GM20431 (cell line): Measurements from ENCODE around the gene ARNT2.

Experiments used
- in situ Hi-C: fragments of 300-500 bp; cut with MseI, MboI; formaldehyde crosslinking; loops from one replicate; pipeline ENCODE4 v1.15.0; 2020; ENCODE audit warnings: low sequenced_read_pairs; ENCODE audit not compliant: unreplicated experiment

The ARNT2 gene

DNA sequence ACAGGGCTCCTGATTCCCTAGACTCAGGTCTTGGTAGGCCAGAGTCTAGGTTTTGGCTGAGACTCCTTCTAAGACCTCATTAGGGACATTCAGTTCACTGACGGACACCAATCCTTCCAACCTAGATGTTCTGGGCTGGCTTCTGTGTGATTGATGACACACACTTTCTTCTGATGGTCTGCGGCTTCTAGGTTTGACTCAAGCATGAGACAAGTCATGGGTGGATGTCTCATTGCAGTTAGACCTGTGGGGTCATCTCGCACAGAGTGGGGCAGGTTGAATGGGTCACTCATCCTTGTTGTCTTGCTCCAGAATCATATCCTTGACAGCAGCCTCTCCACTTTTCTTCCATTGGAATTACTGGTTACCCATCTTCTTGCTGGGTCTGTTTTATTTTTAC, 35.8 kb downstream of the ARNT2 start:
- in situ Hi-C loops: no loop called here

DNA sequence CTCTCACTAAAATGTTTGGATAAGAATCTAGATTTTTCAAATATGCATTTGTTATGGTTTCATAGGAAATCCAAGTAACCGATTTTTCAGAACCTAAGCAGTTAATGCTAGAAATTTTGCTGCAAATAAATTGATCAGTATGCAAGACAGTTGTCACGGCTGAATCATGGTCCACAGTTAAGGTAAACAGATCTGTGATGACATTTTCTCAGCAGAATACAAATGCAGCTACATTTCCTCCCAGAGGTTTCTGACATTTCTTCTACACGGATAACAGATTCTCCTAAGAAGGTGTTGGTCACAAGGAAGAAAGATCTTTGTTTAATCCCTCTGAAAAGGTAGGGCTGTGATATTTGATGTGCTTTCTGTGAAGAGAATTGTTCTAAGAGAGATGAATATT, 36.9 kb downstream of the ARNT2 start:
- in situ Hi-C loops: no loop called here

DNA sequence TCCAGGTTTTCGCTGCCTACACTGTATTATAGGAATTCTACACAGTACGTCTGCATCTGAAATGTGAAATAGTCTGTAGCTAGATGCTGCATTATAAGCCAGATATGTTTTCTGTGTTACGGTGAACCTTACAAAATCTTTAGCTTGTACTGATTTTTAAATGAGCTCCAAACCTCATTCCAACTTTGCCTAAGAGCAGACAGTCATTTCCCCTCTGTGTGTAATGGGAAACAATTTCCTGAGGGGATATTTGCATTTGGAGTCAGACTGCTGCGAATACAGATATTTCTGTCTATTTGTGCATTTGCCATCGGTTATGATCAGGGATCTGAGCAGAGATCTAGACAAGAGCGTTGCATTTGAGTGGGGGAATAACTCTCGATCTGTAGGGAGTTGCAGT, 37.5 kb downstream of the ARNT2 start:
- in situ Hi-C loops: no loop called here

DNA sequence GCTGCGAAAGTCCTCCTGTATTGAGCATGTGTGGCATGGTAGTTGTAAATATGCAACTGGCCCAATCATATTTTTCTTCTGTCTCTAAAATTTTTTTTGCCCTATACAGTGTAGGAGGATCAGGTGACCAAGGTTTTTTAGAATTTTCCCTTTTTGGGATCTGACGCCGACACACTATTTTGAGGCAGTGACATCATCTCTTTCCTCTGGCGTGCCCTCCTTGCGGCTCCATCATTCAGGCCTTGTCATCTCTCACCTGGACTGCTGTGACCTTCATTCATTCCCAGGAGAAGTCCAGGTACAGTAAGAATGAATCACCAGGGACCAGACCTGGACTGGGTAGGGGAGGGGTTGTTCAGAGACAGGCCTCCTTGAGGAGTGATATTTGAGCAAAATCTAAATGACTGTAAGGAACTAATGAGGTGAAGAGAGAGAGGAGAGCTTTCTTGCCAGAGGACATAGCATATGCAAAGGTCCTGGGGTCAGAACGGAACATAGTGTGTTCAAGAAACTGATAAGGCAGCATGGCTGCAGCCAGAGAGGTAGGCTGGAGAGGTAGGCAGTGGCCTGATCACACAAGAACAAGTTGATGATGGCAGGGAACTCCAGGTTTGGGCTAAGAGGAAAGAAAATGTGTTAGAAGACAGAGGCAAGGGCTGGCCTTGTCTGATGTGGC, 38.7 kb downstream of the ARNT2 start:
- in situ Hi-C loops: no loop called here

DNA sequence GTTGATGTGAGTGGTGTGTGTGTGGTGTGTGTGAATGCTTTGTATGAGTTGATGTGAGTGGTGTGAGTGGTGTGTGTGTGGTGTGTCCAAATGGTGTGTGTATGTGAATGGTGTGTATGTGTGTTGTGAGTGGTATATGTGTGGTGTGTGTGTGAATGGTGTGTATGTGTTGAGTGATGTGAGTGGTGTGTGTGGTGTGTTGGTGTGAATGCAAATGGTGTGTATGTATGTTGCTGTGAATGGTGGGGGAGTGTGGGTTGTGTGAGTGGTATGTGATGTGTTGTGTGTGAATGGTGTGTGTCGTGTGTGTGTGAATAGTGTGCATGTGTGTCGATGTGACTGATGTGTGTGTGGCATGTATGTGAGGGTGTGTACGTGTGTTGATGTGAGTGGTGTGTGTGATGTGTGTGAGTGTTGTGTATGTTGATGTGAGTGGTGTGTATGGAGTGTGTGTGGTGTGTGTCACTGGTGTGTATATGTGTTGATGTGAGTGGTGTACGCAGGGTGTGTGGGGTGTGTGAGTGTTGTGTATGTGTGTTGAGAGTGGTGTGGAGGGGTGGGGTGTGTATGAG, 40.6 kb downstream of the ARNT2 start:
- in situ Hi-C loops: no loop called here

DNA sequence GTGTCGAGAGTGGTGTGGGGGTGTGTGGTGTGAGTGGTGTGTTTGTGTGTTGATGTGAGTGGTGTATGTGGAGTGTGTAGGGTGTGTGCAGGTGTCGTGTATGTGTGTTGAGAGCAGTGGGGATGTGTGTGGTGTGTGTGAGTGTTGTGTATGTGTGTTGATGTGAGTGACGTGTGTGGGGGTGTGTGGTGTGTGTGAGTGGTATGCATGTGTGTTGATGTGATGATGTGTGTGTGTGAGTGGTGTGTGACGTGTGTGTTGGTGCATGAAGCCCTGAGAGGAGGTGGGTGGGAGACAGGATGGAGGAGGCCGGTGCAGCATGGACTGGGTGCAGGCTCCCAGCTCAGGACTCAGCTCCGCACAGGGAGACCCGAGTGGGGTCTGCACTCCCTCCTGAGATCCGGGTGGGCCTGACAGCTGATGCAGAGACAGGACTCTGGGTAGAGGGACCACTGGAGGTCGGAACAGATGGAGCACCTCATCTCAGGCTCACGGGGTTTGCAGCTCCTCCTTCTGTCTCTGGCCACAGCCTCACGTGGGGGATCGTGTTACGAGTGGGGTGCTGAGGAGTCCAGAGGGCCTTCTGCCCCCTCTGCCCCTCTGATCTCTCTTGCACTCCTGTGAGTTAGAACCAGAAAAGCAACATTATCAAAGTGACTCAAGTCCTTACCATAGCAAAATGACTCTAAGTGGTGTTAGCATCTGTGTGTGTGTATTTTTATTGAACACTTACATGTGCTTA, 41.3 kb downstream of the ARNT2 start:
- in situ Hi-C loops: no loop called here

DNA sequence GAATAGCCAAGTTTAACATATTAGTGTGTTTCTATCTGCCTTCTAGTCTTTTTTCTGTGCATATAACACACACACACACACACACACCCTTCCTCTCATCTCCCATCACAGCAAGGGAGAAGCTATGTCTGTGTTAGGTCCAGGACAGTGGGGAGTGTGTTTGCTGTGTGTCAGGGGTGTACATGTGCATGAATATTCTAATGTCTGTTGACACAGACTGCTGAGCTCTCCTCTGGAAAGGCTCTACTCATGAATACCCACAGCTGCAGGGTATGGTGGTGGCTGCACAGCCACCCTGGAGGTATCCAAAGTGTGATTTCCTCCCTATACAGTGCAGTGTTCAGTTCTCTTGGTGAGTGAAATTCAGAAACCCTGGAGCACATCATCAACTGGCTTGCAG, 42.9 kb downstream of the ARNT2 start:
- in situ Hi-C loops: no loop called here

DNA sequence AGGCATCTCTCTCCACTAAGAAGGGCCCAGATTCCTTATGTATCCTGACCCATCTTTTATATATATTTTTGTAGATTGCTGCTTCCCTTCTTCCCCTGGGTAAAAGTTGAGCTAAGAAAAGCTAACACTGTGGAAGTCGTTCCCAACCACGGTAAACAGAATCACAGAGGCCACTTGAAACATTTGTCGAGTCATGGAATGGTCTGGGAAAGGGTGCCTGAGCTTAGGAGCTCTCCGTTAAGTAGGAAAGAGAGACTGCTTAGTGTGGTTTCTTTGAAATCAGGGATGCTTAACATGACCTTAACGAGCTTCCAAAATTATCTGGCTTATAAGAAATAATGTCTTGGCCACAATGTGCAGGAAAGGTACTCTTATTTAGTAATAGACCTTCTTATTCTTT, 45.6 kb downstream of the ARNT2 start:
- in situ Hi-C loops: loop anchor here (10.0 to 25.0 kb wide), 2 partner anchors 325 to 512 kb away; partner anchors contain the start of gene CEMIP

DNA sequence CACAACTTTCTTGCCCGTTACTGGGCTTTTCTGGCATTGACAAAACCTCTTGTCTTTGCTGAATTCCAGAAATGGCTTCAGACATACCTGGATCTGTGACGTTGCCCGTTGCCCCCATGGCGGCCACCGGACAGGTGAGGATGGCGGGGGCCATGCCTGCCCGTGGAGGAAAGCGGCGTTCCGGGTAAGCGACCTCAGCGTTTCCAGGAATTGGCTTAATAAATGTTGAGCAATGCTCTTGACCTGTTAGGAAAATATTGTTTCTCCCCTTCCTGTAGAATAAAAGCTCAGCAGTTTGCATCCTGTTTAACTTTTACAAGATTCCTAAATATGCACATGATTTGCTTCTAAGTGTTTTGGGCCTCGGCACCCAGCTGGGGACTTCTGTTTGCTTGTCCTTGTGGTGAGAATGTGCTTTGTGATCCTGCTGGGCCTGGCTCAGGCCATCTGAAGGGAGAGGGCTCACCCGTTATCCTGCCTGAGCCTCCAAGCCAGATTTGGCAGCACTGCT, 46.7 kb downstream of the ARNT2 start:
- in situ Hi-C loops: loop anchor here (10.0 to 25.0 kb wide), 2 partner anchors 324 to 511 kb away; partner anchors contain the start of gene CEMIP

DNA sequence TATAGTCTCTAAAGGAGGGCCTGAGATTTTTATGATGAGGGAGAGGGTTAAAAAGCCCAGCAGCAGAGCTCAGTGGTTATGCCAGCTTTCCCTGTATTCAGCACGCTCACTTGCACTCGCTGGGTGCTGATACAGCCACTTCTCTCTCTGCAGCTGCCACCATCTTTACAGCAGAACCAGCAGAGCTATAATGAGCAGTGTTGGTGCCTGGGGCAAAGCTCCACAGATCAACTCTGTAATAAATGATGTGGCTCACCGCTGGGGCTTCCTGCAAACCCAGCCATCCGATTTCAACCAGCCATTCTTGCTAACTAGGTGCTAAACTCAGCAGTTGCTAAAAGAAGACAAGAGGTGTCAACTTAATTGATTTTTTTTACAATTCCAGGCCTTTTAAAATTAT, 48.0 kb downstream of the ARNT2 start:
- in situ Hi-C loops: loop anchor here (10.0 to 25.0 kb wide), 2 partner anchors 323 to 510 kb away; partner anchors contain the start of gene CEMIP

DNA sequence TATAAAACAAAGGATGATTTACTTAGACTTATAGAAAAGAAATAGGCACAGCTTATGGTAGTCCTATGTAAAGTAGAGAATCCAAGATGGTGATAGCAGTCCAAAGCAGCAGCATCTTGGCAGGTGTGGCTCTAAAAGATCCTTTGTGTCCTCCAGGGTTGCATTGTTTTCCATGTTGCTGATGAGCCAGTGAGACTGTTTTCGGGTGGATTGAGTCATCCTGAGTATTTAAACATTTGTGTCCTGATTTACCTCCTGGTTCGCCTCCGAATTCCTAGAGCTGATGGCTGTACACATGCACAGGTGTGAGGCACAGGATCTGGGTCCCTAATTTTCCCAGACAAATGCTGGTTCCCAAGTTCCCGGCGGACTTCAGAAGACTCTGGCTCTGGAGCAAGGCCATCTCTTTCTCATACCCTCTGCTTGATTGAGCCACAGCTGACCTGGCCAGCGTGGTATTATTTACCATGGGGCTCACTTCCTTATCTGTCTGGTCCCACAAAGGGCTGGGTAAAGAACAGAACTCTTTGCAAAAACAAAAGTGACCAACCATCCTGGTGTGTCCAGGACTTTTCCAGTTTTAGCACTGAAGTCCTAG, 51.0 kb downstream of the ARNT2 start:
- in situ Hi-C loops: loop anchor here (10.0 to 25.0 kb wide), 2 partner anchors 320 to 507 kb away; partner anchors contain the start of gene CEMIP

DNA sequence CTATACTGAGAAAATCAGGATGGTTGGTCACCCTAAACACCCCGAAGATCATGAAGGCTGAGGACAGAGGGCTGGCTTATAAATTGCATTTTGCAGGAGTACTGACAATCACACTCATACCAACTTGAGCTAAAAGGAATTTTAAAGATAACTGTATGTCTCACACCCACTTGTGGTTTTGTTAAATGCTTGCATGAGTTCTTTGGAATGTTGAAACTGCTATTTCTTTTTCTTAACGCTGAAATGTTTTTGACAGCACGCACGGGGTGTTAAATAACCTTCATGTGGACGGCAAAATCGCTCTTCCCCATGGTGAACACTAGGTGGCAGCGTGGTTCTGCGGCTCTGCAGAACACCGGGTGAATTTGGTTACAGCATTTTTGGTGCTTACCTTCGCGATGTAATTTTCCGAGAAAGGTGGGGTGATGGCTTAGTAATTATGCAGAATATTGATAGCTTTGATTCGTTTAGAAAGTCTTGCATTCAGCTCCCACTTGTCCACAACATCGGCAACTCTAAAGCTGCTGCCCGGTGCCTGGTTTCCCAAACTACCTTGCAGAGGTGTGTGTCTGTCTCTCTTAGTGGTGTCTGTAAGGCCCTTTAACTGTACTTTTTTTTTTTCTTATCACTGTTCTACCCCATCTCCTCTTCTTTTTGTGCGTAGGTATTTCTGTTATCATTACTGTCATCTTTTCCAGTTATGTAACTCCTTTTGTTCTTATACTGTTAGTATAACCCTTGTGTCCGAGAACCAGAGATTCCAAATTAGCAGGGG, 51.7 kb downstream of the ARNT2 start:
- in situ Hi-C loops: loop anchor here (10.0 to 25.0 kb wide), 2 partner anchors 319 to 506 kb away; partner anchors contain the start of gene CEMIP

DNA sequence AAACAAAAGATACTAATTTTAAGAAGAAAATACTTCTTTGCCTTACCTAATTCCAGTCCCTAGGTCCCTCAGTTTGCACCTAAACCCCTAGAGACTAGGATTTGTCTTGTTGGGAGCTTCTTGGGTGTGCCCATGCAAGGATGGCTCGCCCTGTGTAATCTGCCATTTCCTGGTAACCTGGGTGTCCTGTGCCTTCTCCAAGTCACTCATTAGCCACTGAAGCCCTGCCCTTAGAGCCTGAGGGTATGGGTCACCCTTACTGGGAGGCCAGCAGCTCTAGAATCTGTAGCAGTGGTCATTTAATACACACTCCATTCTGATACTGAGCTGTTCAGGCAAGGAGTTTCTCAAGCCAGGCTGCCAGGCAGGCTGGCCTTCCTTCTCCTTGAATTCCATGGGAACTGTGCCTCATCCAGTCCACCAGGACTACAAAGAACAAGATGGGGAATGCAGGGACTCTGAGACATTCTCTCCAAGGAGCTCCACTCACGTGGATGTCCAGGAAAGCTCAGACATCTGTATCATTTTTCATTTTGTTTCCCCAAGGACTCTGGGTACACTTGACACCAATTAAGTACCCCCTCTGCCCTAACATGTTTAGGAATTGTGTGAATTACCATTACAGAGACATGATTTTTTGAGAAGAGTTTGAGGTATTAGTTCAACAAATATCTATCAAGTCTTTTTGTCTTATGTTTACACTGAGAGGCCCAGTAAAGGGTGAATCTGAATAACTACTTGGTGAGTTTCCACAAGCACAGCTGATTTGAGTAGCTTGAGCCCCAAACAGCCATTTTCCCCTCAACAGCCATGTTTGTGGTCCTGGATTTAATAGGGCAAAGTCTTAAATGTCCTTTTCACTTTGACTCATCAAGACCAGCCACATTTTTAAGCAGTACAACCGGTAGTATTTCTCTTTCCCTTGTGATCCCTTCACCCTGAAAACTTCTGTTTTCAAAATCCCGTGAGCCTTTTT, 52.6 kb downstream of the ARNT2 start:
- in situ Hi-C loops: loop anchor here (10.0 to 25.0 kb wide), 2 partner anchors 318 to 505 kb away; partner anchors contain the start of gene CEMIP

DNA sequence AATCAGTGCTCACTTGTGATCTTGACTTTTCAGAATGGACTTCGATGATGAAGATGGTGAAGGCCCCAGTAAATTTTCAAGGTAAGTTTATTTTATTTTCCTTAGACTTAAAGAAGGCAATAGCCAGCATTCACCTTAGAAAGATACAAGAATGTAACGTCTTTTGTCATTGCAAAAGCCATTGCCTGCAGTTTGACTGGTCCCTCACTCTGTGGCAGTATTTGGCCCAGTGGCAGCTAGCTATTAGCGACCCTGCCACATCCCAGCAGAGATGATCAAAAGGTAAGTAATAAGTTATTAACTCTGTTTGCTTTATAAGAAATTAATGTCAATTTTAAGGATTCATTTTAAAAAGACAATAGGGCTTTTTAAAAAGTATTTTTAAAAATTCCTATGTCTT, 53.7 kb downstream of the ARNT2 start:
- in situ Hi-C loops: loop anchor here (10.0 to 25.0 kb wide), 2 partner anchors 317 to 504 kb away; partner anchors contain the start of gene CEMIP

DNA sequence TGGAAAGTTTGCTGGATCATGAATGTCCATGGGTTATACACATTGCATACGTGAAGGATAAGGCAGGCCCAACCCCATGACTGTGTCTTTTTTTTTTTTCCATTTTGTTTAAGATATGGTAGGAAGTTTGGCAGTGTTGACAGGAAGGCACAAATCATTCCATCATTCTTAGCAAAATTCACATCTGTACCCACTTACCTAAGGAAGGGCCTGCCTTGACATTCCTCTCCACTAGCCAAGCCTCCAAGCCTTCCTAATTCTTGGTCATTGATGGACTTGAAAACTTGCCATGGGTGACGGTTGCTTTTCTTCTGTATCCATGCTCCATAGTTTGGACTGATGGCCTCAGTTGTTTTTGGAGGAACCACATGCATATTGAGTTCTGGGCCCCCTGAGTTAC, 54.4 kb downstream of the ARNT2 start:
- in situ Hi-C loops: loop anchor here (10.0 to 25.0 kb wide), 2 partner anchors 316 to 504 kb away; partner anchors contain the start of gene CEMIP

DNA sequence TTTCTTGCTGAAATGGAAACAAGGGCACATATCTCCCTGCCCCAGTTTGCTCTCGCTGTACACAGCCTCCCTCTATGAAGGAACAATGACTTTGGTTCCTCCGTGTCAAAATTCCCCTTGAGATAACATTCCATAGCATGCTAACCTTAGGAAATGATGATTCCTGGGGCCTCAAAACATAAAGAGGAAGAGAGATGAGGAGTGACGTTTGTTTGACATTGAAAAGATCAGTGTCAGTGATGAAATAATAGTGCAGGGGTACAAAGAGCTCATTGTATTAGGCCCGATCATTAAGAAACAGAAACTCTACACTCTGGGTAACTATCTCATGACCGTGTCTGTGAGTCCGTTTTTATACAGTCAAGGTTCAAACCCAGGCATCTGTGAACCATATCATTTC, 55.2 kb downstream of the ARNT2 start:
- in situ Hi-C loops: loop anchor here (10.0 to 25.0 kb wide), 2 partner anchors 315 to 503 kb away; partner anchors contain the start of gene CEMIP

DNA sequence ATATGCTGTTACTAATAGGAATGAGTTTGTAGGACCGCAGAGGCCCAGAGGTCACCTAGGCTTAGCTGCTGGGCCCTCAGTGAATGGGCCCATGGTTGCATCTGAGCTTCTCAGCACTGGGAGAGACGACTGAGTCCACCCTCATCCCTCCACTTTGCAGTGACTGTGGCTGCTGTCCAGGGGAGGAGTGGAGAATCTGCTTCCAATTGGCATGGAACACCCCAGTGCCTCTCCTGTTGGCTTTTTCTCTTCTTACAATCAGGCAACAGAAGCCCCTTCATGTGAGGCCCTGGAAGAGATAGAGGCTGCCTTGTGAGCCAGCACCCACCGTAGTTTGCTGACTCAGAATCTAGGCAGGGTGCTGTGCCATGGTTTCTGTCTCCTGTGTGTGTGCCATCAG, 55.6 kb downstream of the ARNT2 start:
- in situ Hi-C loops: loop anchor here (10.0 to 25.0 kb wide), 2 partner anchors 315 to 502 kb away; partner anchors contain the start of gene CEMIP
